Measurements from ENCODE around the gene ARHGAP33. TPM values are rescaled to one million over a fixed set of nuclear protein-coding genes. Genes with fewer than 3 reads are reported as not detected.
"Not testable (repeated sequence)": the region's sequence is repeated elsewhere in the genome, so short reads cannot be mapped to it uniquely, and the experiment has no call there.

The ARHGAP33 gene
- total RNA-seq, 6 donors from 2014 or later = 5.9 to 109 (median 14.5) TPM

- H3K4me1 ChIP-seq = no peaks in the 10 kb centered on the region
- 72 to 84% methylated on average over 19 to 29 of the region's 34 CpGs for WGBS, 2 donors
- peak; percentile 35 to 56 for ATAC-seq (ENCODE audit: low FRiP score in 2 of 2)
- H3K36me3 ChIP-seq = peaks cover 0 to 53% (median 27%) of the 10 kb centered on the region in 4 donors
- DNase-seq = peak in 1 of 2 donors; percentile 80
- no peak overlapping the region for H3K4me3 ChIP-seq
- H3K27me3 ChIP-seq = no peaks in the 10 kb centered on the region
- H3K27ac ChIP-seq = no peak overlapping the region
- no peak for TF ChIP-seq CTCF (IDR thresholded peaks at IDR 0.05)
- no peak for TF ChIP-seq POLR2A (IDR thresholded peaks at IDR 0.05)
- no peak for TF ChIP-seq POLR2AphosphoS5 (IDR thresholded peaks at IDR 0.05)
- no peak for TF ChIP-seq EP300 (IDR thresholded peaks at IDR 0.05)
- H3K9me3 ChIP-seq = no peaks in the 10 kb centered on the region
Observed at GRCh38 chr19:35767288-35768081, 7.9 kb upstream of the ARHGAP33 start.

- H3K4me1 ChIP-seq = no peaks in the 10 kb centered on the region
- no peak overlapping the region for H3K27ac ChIP-seq
- no peak overlapping the region for H3K4me3 ChIP-seq
- peaks cover 0 to 50% (median 25%) of the 10 kb centered on the region in 4 donors for H3K36me3 ChIP-seq
- no peak for TF ChIP-seq POLR2AphosphoS5 (IDR thresholded peaks at IDR 0.05)
- TF ChIP-seq EP300 (IDR thresholded peaks at IDR 0.05) = no peak
- no peak for TF ChIP-seq POLR2A (IDR thresholded peaks at IDR 0.05)
- no peak for TF ChIP-seq CTCF (IDR thresholded peaks at IDR 0.05)
- DNase-seq (no peak), ATAC-seq (ENCODE audit: low FRiP score in 2 of 2) (no peak)
- H3K9me3 ChIP-seq = no peaks in the 10 kb centered on the region
- H3K27me3 ChIP-seq = no peaks in the 10 kb centered on the region
- 80 to 88% methylated on average over 9 to 15 of the region's 15 CpGs for WGBS, 2 donors
Observed at GRCh38 chr19:35768082-35768421, 7.3 kb upstream of the ARHGAP33 start.

- WGBS, 2 donors = 94 to 98% methylated on average over 5 of the region's 5 CpGs
- H3K36me3 ChIP-seq; H3K27me3 ChIP-seq; DNase-seq; H3K27ac ChIP-seq; H3K4me3 ChIP-seq; H3K9me3 ChIP-seq; ATAC-seq (ENCODE audit: low FRiP score in 2 of 2): not testable (repeated sequence)
- peaks cover 10 to 20% (median 14%) of the 10 kb centered on the region in 4 donors for H3K4me1 ChIP-seq
Observed at GRCh38 chr19:35772362-35772761, 3.0 kb upstream of the ARHGAP33 start.

- Histone ChIP-seq H3K4me1 (peaks cover 10 to 20% (median 14%) of the 10 kb centered on the region in 4 donors), H3K27me3 (no peaks in the 10 kb centered on the region), H3K9me3 (no peaks in the 10 kb centered on the region), H3K4me3 (no peak overlapping the region), H3K36me3 (peaks cover 0 to 1% (median under 1%) of the 10 kb centered on the region in 4 donors), H3K27ac (no peak overlapping the region)
- no peak for DNase-seq
- ATAC-seq (ENCODE audit: low FRiP score in 2 of 2) = no peak
- WGBS, 2 donors = 54 to 65% methylated on average over 9 of the region's 9 CpGs
- TF ChIP-seq CTCF (IDR thresholded peaks at IDR 0.05) = no peak
Observed at GRCh38 chr19:35773020-35773806, 2.2 kb upstream of the ARHGAP33 start.

GRCh38 chr19:35774274-35775045 is 904 bp upstream of the ARHGAP33 start:
- WGBS, 2 donors = 41 to 56% methylated on average over 16 of the region's 16 CpGs
- Histone ChIP-seq H3K9me3 (no peaks in the 10 kb centered on the region), H3K27ac (no peak overlapping the region), H3K36me3 (peaks cover 0 to 4% (median 2%) of the 10 kb centered on the region in 4 donors), H3K4me1 (peaks cover 10 to 20% (median 14%) of the 10 kb centered on the region in 4 donors), H3K27me3 (no peaks in the 10 kb centered on the region), H3K4me3 (peak overlapping the region; percentile 20 to 98 (median 95))
- TF ChIP-seq POLR2AphosphoS5 (IDR thresholded peaks at IDR 0.05) (no peak), EP300 (IDR thresholded peaks at IDR 0.05) (no peak), CTCF (IDR thresholded peaks at IDR 0.05) (no peak), POLR2A (IDR thresholded peaks at IDR 0.05) (no peak)
- DNase-seq (no peak), ATAC-seq (ENCODE audit: low FRiP score in 2 of 2) (no peak)
